CD8-positive, alpha-beta memory T cell (primary cell): Measurements from ENCODE around the gene PRKD2. TPM values are rescaled to one million over a fixed set of nuclear protein-coding genes. Genes with fewer than 3 reads are reported as not detected.

ENCODE experiments used
- CTCF ChIA-PET: fragments of 350-600 bp; sonication (Branson Sonifier 250); formaldehyde crosslinking; loops from one replicate; lab custom pipeline; 2021; ENCODE audit warnings: antibody characterized with exemption; lab: Charles Lee
- POLR2A ChIA-PET: fragments of 350-600 bp; sonication (Branson Sonifier 250); formaldehyde crosslinking; loops from one replicate; lab custom pipeline; 2021; ENCODE audit warnings: antibody characterized with exemption; lab: Charles Lee
- DNase-seq, 5 donors: peaks; one replicate each; pipeline versions ENCODE4 v3.0.0 to v3.0.0-alpha.2; 2020 to 2022; ENCODE audit warnings: mixed read lengths in 1 of 5
- H3K27ac ChIP-seq: one replicate; pipeline ENCODE4 v1.7.0; 2013; ENCODE audit warnings: low read depth, mild to moderate bottlenecking, low read length, moderate library complexity
- H3K27me3 ChIP-seq: 2 replicates; pipeline ENCODE4 v1.7.0; 2013; ENCODE audit warnings: low read length, mild to moderate bottlenecking; ENCODE audit not compliant: insufficient read depth, poor library complexity, severe bottlenecking
- H3K36me3 ChIP-seq: 2 replicates; pipeline ENCODE4 v1.7.0; 2013; ENCODE audit warnings: mild to moderate bottlenecking, low read length, moderate library complexity; ENCODE audit not compliant: insufficient read depth
- H3K4me1 ChIP-seq: 2 replicates; pipeline ENCODE4 v1.7.0; 2013; ENCODE audit warnings: mild to moderate bottlenecking, low read length, moderate library complexity; ENCODE audit not compliant: insufficient read depth
- H3K4me3 ChIP-seq: 2 replicates; pipeline ENCODE4 v1.7.0; 2013; ENCODE audit warnings: mild to moderate bottlenecking, low read length
- H3K9me3 ChIP-seq: 2 replicates; pipeline ENCODE4 v1.7.0; 2013; ENCODE audit warnings: mild to moderate bottlenecking, low read length
- H3K27ac Mint-ChIP-seq, 8 donors: one replicate each; pipeline ENCODE4 v1.8.0; 2020 to 2021; ENCODE audit warnings: mixed read lengths in 8 of 8, mild to moderate bottlenecking in 6 of 8, inconsistent platforms in 3 of 8, moderate library complexity in 3 of 8
- H3K27me3 Mint-ChIP-seq, 2 donors: one replicate each; pipeline ENCODE4 v1.8.0; 2020 to 2021; ENCODE audit warnings: mixed read lengths in 2 of 2, mild to moderate bottlenecking in 1 of 2, moderate library complexity in 1 of 2
- H3K36me3 Mint-ChIP-seq, 3 donors: one replicate each; pipeline ENCODE4 v1.8.0; 2020 to 2021; ENCODE audit warnings: mixed read lengths in 3 of 3, inconsistent platforms in 1 of 3, mild to moderate bottlenecking in 1 of 3
- H3K4me1 Mint-ChIP-seq, 3 donors: one replicate each; pipeline ENCODE4 v1.8.0; 2020 to 2021; ENCODE audit warnings: mixed read lengths in 3 of 3, inconsistent platforms in 1 of 3, mild to moderate bottlenecking in 1 of 3
- H3K4me3 Mint-ChIP-seq, 7 donors: one replicate each; pipeline ENCODE4 v1.8.0; 2020 to 2021; ENCODE audit warnings: mixed read lengths in 7 of 7, mild to moderate bottlenecking in 6 of 7, moderate library complexity in 4 of 7, inconsistent platforms in 2 of 7
- H3K9me3 Mint-ChIP-seq, 5 donors: one replicate each; pipeline ENCODE4 v1.8.0; 2020 to 2022; ENCODE audit warnings: mixed read lengths in 5 of 5, mild to moderate bottlenecking in 3 of 5, moderate library complexity in 2 of 5, inconsistent platforms in 1 of 5
- polyA plus RNA-seq: library from polyadenylated mRNA; unstranded; fragments of 300-500 nt; fragmentation: Illumina TruSeq; gene quantifications from one replicate; pipeline ENCODE4 v1.2.3, GENCODE V29; 2021
- total RNA-seq, 2 experiments: library from RNA; stranded (reverse); gene quantifications; one replicate each; pipeline ENCODE4 v1.2.3, GENCODE V29; 2021

PRKD2 gene
- total and polyA plus RNA-seq, 3 experiments from 2014 or later: 61.6 to 88.0 (median 63.8) TPM

DNA sequence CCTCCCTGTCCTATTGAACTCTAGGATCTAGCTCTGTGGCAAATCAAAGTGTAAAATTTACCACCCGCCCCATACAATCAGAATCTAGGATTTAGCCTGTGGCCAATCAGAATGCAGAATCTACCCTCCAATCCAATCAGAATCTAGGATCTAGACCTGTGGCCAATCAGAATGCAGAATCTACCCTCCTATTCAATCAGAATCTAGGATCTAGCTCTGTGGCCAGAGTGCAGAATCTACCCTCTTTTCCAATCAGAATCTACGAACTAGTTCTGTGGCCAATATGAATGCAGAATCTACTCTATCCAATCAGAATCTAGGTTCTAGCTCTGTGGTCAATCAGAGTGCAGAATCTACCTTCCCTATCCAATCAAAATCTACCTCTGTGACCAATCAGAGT is 25.8 kb downstream of the PRKD2 start:
- H3K9me3 ChIP-seq: no peaks in the 10 kb centered on the region
- no peak for DNase-seq
- H3K27me3 ChIP-seq: no peaks in the 10 kb centered on the region
- Mint-ChIP-seq H3K36me3 (peaks cover 12 to 88% (median 15%) of the 10 kb centered on the region in 3 donors), H3K27ac (peak overlapping the region in 2 of 8 donors; percentile 45 to 47), H3K4me1 (peaks cover 2 to 5% (median 5%) of the 10 kb centered on the region in 3 donors), H3K9me3 (no peaks in the 10 kb centered on the region), H3K4me3 (no peak overlapping the region), H3K27me3 (no peaks in the 10 kb centered on the region)
- H3K36me3 ChIP-seq: peaks cover 70% of the 10 kb centered on the region
- CTCF ChIA-PET: no interaction called here
- no peaks in the 10 kb centered on the region for H3K4me1 ChIP-seq
- no peak overlapping the region for H3K27ac ChIP-seq
- POLR2A ChIA-PET: interaction anchor here (0.6 kb wide), 1 partner anchor 660 kb away, joined by 3 read pairs; no protein-coding TSS in a partner anchor
- H3K4me3 ChIP-seq: no peak overlapping the region

DNA sequence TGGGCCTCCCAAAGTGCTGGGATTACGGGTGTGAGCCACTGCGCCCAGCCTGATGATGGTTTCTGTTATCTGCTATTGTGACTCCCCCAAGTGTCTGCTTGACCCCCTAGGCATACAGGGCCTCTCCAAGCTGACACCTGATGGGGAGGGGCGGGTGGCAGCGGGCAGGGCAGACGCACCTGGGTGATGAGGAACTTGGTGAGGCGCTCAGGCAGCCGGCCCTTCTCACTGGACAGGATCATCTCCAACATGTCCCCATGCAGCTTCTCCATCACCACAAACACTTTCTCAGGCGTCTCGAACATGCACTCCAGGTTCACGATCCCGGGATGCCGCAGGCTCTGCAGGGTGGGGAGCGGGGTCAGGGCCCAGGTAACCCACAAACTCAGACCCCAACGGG is 27.6 kb downstream of the PRKD2 start:
- Histone ChIP-seq H3K9me3 (no peaks in the 10 kb centered on the region), H3K27me3 (no peaks in the 10 kb centered on the region), H3K4me3 (no peak overlapping the region), H3K27ac (no peak overlapping the region), H3K4me1 (no peaks in the 10 kb centered on the region), H3K36me3 (peaks cover 71% of the 10 kb centered on the region)
- H3K4me1 Mint-ChIP-seq: peaks cover 2 to 5% (median 4%) of the 10 kb centered on the region in 3 donors
- CTCF ChIA-PET: no interaction called here
- H3K27me3 Mint-ChIP-seq: no peaks in the 10 kb centered on the region
- no peaks in the 10 kb centered on the region for H3K9me3 Mint-ChIP-seq
- H3K36me3 Mint-ChIP-seq: peaks cover 9 to 90% (median 15%) of the 10 kb centered on the region in 3 donors
- no peak overlapping the region for H3K4me3 Mint-ChIP-seq
- POLR2A ChIA-PET: interaction anchor here (0.6 kb wide), 1 partner anchor 786 kb away, joined by 8 read pairs; no protein-coding TSS in a partner anchor
- no peak for DNase-seq
- no peak overlapping the region for H3K27ac Mint-ChIP-seq

DNA sequence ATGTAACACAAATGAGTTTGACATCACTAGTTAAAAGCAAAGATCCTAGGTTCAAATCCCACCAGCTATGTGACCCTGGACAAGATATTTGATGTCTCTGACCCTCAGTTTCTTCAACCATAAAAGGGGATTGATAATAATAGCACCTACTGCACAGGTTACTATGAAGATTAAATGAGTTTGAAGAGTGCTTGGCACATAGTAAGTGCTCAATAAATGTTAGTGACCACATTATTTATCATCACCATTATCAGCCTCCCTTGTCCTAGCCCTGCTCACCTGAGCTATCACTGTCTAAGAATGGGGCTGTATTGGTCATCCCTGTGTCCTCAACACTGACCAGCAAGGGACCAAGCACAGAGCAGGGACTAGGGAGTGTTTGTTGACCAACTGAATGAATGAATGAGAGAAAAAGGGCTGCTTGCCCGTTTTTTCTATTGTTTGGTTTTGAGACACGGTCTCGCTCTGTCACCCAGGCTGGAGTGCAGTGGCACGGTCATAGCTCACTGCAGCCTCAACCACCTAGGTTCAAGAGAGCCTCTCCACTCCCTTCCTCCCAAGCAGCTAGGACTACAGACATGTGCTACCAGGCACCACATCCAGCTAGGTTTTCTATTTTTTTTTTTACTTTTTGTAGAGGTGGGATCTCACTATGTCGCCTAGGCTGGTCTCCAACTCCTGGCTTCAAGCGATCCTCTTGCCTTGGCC is 29.3 kb downstream of the PRKD2 start:
- DNase-seq: no peak
- peaks cover 0 to 2% (median under 1%) of the 10 kb centered on the region in 3 donors for H3K4me1 Mint-ChIP-seq
- peak overlapping the region in 1 of 8 donors; percentile 32 for H3K27ac Mint-ChIP-seq
- ChIA-PET CTCF (interaction anchor here (0.7 to 1.8 kb wide), 3 partner anchors 41 to 153 kb away, joined by 3 to 5 read pairs (median 5); no protein-coding TSS in a partner anchor), POLR2A (interaction anchor here (0.9 kb wide), 1 partner anchor 26 kb away, joined by 3 read pairs; no protein-coding TSS in a partner anchor)
- H3K36me3 Mint-ChIP-seq: peaks cover 6 to 89% (median 15%) of the 10 kb centered on the region in 3 donors
- no peaks in the 10 kb centered on the region for H3K27me3 Mint-ChIP-seq
- no peaks in the 10 kb centered on the region for H3K9me3 Mint-ChIP-seq
- H3K36me3 ChIP-seq: peaks cover 67% of the 10 kb centered on the region
- H3K9me3 ChIP-seq: no peaks in the 10 kb centered on the region
- H3K4me3 ChIP-seq: no peak overlapping the region
- H3K4me1 ChIP-seq: no peaks in the 10 kb centered on the region
- H3K27me3 ChIP-seq: no peaks in the 10 kb centered on the region
- no peak overlapping the region for H3K27ac ChIP-seq
- no peak overlapping the region for H3K4me3 Mint-ChIP-seq

DNA sequence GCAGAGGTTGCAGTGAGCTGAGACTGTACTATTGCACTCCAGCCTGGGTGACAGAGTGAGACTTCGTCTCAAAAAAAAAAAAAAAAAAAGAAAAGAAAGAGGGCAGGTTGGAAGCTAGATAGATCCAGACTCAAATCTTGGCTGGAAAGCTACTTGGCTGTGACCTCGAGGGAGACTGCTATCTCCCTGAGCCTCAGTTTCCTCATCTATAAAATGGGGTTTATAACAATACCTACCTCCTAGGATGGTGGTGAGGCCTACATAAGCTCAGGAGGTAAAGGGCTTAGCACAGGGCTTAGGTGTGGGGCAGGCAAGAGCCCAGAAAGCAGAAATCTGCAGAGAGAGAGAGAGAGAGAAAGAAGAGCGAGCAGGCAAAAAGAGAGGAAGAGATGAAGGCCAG is 31.7 kb downstream of the PRKD2 start:
- no peaks in the 10 kb centered on the region for H3K9me3 ChIP-seq
- DNase-seq: no peak
- ChIA-PET POLR2A (no interaction called here), CTCF (no interaction called here)
- Mint-ChIP-seq H3K36me3 (peaks cover 0 to 80% (median 8%) of the 10 kb centered on the region in 3 donors), H3K4me3 (no peak overlapping the region), H3K27ac (no peak overlapping the region), H3K4me1 (no peaks in the 10 kb centered on the region), H3K27me3 (no peaks in the 10 kb centered on the region), H3K9me3 (no peaks in the 10 kb centered on the region)
- H3K4me1 ChIP-seq: no peaks in the 10 kb centered on the region
- H3K27ac ChIP-seq: no peak overlapping the region
- H3K27me3 ChIP-seq: no peaks in the 10 kb centered on the region
- peaks cover 49% of the 10 kb centered on the region for H3K36me3 ChIP-seq
- no peak overlapping the region for H3K4me3 ChIP-seq

DNA sequence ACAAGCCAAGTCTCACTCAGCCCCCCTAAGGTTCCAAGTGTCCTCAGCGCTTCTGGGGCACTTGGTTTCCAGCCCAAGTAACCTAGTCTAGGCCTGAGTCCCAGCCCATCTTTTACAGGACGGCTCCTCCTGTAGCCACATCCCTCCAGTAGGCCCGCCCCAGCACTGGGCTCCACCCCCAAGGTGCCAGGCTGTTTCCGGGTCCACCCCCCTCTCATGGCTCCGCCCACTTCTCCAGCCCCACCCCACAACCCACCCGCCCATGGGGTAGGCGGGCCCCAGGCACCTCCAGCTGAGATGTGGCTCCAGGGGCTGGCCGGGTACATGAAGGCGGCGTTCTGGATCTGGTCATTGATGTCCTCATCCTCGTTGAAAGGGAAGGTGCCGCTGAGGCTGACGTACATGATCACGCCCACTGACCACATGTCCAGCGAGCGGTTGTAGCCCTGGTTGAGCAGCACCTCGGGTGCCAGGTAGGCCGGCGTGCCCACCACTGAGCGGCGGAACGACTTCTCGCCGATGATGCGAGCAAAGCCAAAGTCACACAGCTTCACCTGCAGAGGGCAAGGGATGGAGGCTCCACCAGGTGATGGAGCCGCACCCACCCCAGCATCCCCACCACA is 38.7 kb downstream of the PRKD2 start:
- Histone ChIP-seq H3K36me3 (peaks cover 54% of the 10 kb centered on the region), H3K27ac (no peak overlapping the region), H3K4me3 (no peak overlapping the region), H3K4me1 (no peaks in the 10 kb centered on the region), H3K27me3 (no peaks in the 10 kb centered on the region), H3K9me3 (no peaks in the 10 kb centered on the region)
- H3K4me3 Mint-ChIP-seq: no peak overlapping the region
- peaks cover 0 to 11% (median 2%) of the 10 kb centered on the region in 3 donors for H3K4me1 Mint-ChIP-seq
- H3K9me3 Mint-ChIP-seq: no peaks in the 10 kb centered on the region
- H3K27ac Mint-ChIP-seq: peak overlapping the region in 4 of 8 donors; percentile 29 to 84 (median 64)
- peak; percentile 49 to 66 (median 56) for DNase-seq
- H3K36me3 Mint-ChIP-seq: peaks cover 15 to 81% (median 15%) of the 10 kb centered on the region in 3 donors
- CTCF ChIA-PET: no interaction called here
- POLR2A ChIA-PET: no interaction called here
- no peaks in the 10 kb centered on the region for H3K27me3 Mint-ChIP-seq

DNA sequence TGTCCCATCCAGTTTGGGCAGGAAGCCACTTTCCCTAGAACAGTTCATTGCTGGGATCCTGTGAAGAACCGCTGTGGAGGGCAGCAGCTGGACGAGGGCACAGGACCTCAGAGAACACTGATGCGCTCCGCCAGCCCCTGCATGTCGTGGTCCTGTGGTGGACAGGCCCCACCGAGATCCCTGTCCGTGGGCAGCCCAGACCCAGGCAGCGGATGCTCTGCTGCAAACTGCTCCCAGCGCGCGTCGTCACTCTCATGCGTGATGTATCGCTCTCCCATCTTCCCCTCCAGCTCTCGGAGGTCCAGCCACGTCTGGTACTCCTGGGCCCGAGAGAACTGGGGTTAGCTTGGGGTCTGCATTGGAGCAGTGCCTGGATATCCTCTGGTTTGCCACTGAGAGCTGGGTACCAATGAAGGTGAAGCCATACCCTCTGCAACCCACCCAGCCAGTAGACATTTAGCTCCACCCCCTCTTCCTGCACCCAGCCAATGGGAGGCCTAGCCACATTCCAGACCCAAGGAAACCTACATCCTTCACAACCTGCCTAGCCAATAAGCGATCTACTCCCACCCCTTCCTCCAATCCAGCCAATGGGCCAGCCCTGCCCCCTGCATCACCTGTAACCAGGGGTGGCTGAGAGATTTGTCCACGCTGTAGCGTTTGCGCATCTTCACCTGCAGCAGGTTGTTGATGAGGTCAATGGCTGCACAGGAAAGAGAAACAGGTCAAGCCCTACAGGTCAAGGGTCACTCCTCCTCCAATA is 42.3 kb downstream of the PRKD2 start:
- peaks cover 0 to 8% (median 4%) of the 10 kb centered on the region in 5 donors for H3K9me3 Mint-ChIP-seq
- H3K27me3 ChIP-seq: no peaks in the 10 kb centered on the region
- H3K4me1 Mint-ChIP-seq: peaks cover 0 to 9% (median 2%) of the 10 kb centered on the region in 3 donors
- ChIA-PET POLR2A (no interaction called here), CTCF (interaction anchor here (2.6 to 3.0 kb wide), 2 partner anchors 13 to 30 kb away, joined by 10 to 18 read pairs; partner anchors contain the start of gene DACT3)
- no peaks in the 10 kb centered on the region for H3K27me3 Mint-ChIP-seq
- H3K27ac ChIP-seq: no peak overlapping the region
- H3K36me3 ChIP-seq: peaks cover 43% of the 10 kb centered on the region
- H3K4me1 ChIP-seq: no peaks in the 10 kb centered on the region
- DNase-seq: no peak
- H3K4me3 ChIP-seq: no peak overlapping the region
- H3K36me3 Mint-ChIP-seq: peaks cover 14 to 68% (median 15%) of the 10 kb centered on the region in 3 donors
- no peaks in the 10 kb centered on the region for H3K9me3 ChIP-seq
- H3K27ac Mint-ChIP-seq: peak overlapping the region in 3 of 8 donors; percentile 8 to 69 (median 66)
- no peak overlapping the region for H3K4me3 Mint-ChIP-seq

DNA sequence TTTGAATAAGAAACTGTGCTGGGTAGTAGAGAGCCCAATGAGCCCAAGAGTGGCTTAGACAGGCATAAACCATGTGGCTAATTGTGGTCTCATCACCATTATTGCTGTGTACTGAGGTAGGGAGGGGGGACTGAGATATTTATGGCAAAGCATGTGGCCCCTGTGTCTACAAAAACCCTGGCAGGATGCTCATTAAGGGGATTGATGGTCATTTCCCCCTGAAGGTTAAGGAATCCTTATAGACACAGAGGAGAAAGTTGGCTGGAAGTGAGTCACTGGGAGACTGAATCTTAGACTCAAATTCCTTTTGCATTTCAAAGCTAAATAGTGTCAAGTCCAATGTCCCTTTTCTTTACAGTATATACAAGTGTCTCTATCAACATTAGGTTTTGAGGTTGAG is 46.1 kb downstream of the PRKD2 start:
- H3K27me3 Mint-ChIP-seq: no peaks in the 10 kb centered on the region
- H3K36me3 Mint-ChIP-seq: peaks cover 8 to 34% (median 10%) of the 10 kb centered on the region in 3 donors
- no peak overlapping the region for H3K4me3 Mint-ChIP-seq
- Histone ChIP-seq H3K9me3 (no peaks in the 10 kb centered on the region), H3K27ac (no peak overlapping the region), H3K36me3 (peaks cover 15% of the 10 kb centered on the region), H3K4me1 (no peaks in the 10 kb centered on the region), H3K27me3 (no peaks in the 10 kb centered on the region), H3K4me3 (no peak overlapping the region)
- POLR2A ChIA-PET: no interaction called here
- CTCF ChIA-PET: no interaction called here
- DNase-seq: no peak
- H3K27ac Mint-ChIP-seq: peak overlapping the region in 3 of 8 donors; percentile 41 to 54 (median 50)
- H3K9me3 Mint-ChIP-seq: peaks cover 0 to 8% (median 4%) of the 10 kb centered on the region in 5 donors
- H3K4me1 Mint-ChIP-seq: peaks cover 0 to 2% (median 0%) of the 10 kb centered on the region in 3 donors
